Measurements from ENCODE around the gene PRDM2.
"Not testable (repeated sequence)": the region's sequence is repeated elsewhere in the genome, so short reads cannot be mapped to it uniquely, and the experiment has no call there.

Gene PRDM2

GRCh38 chr1:13700521-13701270 lies 708 bp downstream of the PRDM2 start:
- in situ Hi-C loops (cut with MboI; ENCODE audit: low sequenced_read_pairs): no loop called here

GRCh38 chr1:13701271-13701640 lies 1.3 kb downstream of the PRDM2 start:
- in situ Hi-C loops (cut with MboI; ENCODE audit: low sequenced_read_pairs): no loop called here

GRCh38 chr1:13702425-13703127 lies 2.6 kb downstream of the PRDM2 start:
- in situ Hi-C loops (cut with MboI; ENCODE audit: low sequenced_read_pairs): no loop called here

GRCh38 chr1:13703128-13703513 lies 3.1 kb downstream of the PRDM2 start:
- in situ Hi-C loops (cut with MboI; ENCODE audit: low sequenced_read_pairs): no loop called here

GRCh38 chr1:13703558-13704490 lies 3.8 kb downstream of the PRDM2 start:
- in situ Hi-C loops (cut with MboI; ENCODE audit: low sequenced_read_pairs): no loop called here

GRCh38 chr1:13706046-13706445 lies 6.1 kb downstream of the PRDM2 start:
- in situ Hi-C loops (cut with MboI; ENCODE audit: low sequenced_read_pairs): no loop called here

GRCh38 chr1:13707164-13707563 lies 7.2 kb downstream of the PRDM2 start:
- in situ Hi-C loops (cut with MboI; ENCODE audit: low sequenced_read_pairs): no loop called here

- in situ Hi-C loops (cut with MboI; ENCODE audit: low sequenced_read_pairs): no loop called here
These were observed 8.5 kb downstream of the PRDM2 start for GRCh38 chr1:13708380-13708982.

- in situ Hi-C loops (cut with MboI; ENCODE audit: low sequenced_read_pairs): no loop called here
These were observed 10.1 kb downstream of the PRDM2 start for GRCh38 chr1:13710086-13710485.

- in situ Hi-C loops (cut with MboI; ENCODE audit: low sequenced_read_pairs): no loop called here
These were observed 14.9 kb downstream of the PRDM2 start for GRCh38 chr1:13714851-13715250.

GRCh38 chr1:13715616-13716287 lies 15.8 kb downstream of the PRDM2 start:
- in situ Hi-C loops (cut with MboI; ENCODE audit: low sequenced_read_pairs): not testable (repeated sequence)

- in situ Hi-C loops (cut with MboI; ENCODE audit: low sequenced_read_pairs): no loop called here
These were observed 22.9 kb downstream of the PRDM2 start for GRCh38 chr1:13722808-13723360.

- in situ Hi-C loops (cut with MboI; ENCODE audit: low sequenced_read_pairs): no loop called here
These were observed 23.8 kb downstream of the PRDM2 start for GRCh38 chr1:13723810-13724209.

GRCh38 chr1:13725714-13726175 lies 25.8 kb downstream of the PRDM2 start:
- in situ Hi-C loops (cut with MboI; ENCODE audit: low sequenced_read_pairs): no loop called here

- in situ Hi-C loops (cut with MboI; ENCODE audit: low sequenced_read_pairs): no loop called here
These were observed 28.2 kb downstream of the PRDM2 start for GRCh38 chr1:13728091-13728715.

- in situ Hi-C loops (cut with MboI; ENCODE audit: low sequenced_read_pairs): no loop called here
These were observed 30.3 kb downstream of the PRDM2 start for GRCh38 chr1:13730291-13730690.

- in situ Hi-C loops (cut with MboI; ENCODE audit: low sequenced_read_pairs): no loop called here
These were observed 30.9 kb downstream of the PRDM2 start for GRCh38 chr1:13730751-13731482.

- in situ Hi-C loops (cut with MboI; ENCODE audit: low sequenced_read_pairs): no loop called here
These were observed 31.9 kb downstream of the PRDM2 start for GRCh38 chr1:13731897-13732296.
